Neural progenitor cell (in vitro differentiated cells): ENCODE measurements around the gene ASCC2.

ENCODE experiments used
- CTCF ChIP-seq: fragments of 200-600 bp; sonication (generic); IDR thresholded peaks from 2 replicates; pipeline ENCODE4 v1.5.1; 2017; ENCODE audit warnings: antibody characterized with exemption, mild to moderate bottlenecking
- EZH2phosphoT487 ChIP-seq: fragments of 200-600 bp; sonication (generic); IDR thresholded peaks from 2 replicates; pipeline ENCODE4 v1.6.1; 2017; ENCODE audit warnings: antibody characterized with exemption

- TF ChIP-seq CTCF (no peak), EZH2phosphoT487 (no peak)
Observed at GRCh38 chr22:29815580-29815979, 22.5 kb downstream of the ASCC2 start.
